ENCODE data around the gene BDKRB2. TPM values are rescaled to one million over a fixed set of nuclear protein-coding genes. Genes with fewer than 3 reads are reported as not detected.

Gene BDKRB2
- 3.2 and 6.5 TPM in 2 replicates for total RNA-seq

DNA sequence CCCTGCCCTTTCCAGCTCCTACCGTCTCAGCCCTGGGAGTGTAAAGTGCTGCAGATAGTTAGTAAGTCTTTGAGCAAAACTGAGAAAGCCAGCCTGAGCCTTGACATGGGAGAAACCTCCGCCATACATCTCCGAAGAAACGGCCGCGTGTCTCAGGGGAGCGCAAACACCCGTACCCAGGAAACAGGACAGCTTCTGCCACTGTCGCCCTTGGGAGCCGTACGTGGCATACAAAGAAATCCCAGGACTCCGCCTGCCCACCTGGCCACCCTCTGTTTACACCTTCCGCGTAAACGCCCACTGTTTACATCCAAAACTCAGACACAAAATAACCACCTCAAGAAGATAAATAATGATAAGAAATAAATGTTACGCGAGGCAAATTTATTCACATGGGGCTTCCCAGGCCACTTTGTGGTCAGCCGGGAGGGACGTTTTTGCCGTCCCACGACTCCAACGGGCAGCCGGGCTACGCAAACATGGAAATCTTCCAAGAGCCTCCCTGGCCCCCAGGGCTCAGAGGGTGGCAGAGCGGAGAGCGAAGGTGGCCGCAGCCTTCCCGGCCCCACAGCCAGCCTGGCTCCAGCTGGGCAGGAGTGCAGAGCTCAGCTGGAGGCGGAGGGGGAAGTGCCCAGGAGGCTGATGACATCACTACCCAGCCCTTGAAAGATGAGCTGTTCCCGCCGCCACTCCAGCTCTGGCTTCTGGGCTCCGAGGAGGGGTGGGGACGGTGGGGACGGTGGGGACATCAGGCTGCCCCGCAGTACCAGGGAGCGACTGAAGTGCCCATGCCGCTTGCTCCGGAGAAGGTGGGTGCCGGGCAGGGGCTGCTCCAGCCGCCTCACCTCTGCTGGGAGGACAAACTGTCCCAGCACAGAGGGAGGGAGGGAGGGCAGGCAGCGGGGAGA lies at the start of gene BDKRB2:
BDKRB2 (plus strand) TSS at position 689 of the 908 bp plus-strand sequence. CDS start 32,269 bp downstream, outside the sequence.
- DNase-seq (ENCODE audit: low read depth) (peak; percentile 74), FAIRE-seq (no peak)
- H3K4me3 ChIP-seq (ENCODE audit: low read depth, low read length): peak within 1 kb of the TSS; percentile 58
- TF ChIP-seq, protein P1, sequence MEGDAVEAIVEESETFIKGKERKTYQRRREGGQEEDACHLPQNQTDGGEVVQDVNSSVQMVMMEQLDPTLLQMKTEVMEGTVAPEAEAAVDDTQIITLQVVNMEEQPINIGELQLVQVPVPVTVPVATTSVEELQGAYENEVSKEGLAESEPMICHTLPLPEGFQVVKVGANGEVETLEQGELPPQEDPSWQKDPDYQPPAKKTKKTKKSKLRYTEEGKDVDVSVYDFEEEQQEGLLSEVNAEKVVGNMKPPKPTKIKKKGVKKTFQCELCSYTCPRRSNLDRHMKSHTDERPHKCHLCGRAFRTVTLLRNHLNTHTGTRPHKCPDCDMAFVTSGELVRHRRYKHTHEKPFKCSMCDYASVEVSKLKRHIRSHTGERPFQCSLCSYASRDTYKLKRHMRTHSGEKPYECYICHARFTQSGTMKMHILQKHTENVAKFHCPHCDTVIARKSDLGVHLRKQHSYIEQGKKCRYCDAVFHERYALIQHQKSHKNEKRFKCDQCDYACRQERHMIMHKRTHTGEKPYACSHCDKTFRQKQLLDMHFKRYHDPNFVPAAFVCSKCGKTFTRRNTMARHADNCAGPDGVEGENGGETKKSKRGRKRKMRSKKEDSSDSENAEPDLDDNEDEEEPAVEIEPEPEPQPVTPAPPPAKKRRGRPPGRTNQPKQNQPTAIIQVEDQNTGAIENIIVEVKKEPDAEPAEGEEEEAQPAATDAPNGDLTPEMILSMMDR (IDR thresholded peaks at IDR 0.05; ENCODE audit: insufficient read depth, low read length, severe bottlenecking): no peak
- H3K27me3 ChIP-seq (ENCODE audit: control insufficient read depth, insufficient read depth, low read length): no peaks in the 10 kb centered on the region
- no peaks in the 10 kb centered on the region for H3K36me3 ChIP-seq (ENCODE audit: control insufficient read depth, insufficient read depth, low read length)

DNA sequence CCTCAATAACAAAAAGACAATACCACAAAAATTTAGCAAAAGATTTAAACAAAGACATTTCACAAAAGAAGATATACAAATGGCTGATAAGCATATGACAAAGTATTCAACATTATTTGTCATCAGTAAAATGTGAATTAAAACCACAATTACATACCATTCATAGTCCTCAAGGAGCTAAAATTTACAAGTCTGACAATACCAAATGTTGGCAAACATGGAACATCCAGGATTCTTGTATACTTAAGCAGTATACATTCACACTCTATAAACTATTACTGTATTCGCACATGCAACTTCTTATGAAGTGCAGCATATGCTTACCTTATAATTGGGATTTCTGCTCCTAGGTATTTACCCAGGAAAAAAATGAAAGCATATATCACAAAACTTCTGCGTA lies 49.7 kb upstream of the BDKRB2 start:
- TF ChIP-seq, protein P1 (IDR thresholded peaks at IDR 0.05; ENCODE audit: insufficient read depth, low read length, severe bottlenecking): no peak
- H3K27me3 ChIP-seq (ENCODE audit: control insufficient read depth, insufficient read depth, low read length): no peaks in the 10 kb centered on the region
- no peak overlapping the region for H3K4me3 ChIP-seq (ENCODE audit: low read depth, low read length)
- DNase-seq (ENCODE audit: low read depth): no peak
- H3K36me3 ChIP-seq (ENCODE audit: control insufficient read depth, insufficient read depth, low read length): no peaks in the 10 kb centered on the region
- FAIRE-seq: no peak

DNA sequence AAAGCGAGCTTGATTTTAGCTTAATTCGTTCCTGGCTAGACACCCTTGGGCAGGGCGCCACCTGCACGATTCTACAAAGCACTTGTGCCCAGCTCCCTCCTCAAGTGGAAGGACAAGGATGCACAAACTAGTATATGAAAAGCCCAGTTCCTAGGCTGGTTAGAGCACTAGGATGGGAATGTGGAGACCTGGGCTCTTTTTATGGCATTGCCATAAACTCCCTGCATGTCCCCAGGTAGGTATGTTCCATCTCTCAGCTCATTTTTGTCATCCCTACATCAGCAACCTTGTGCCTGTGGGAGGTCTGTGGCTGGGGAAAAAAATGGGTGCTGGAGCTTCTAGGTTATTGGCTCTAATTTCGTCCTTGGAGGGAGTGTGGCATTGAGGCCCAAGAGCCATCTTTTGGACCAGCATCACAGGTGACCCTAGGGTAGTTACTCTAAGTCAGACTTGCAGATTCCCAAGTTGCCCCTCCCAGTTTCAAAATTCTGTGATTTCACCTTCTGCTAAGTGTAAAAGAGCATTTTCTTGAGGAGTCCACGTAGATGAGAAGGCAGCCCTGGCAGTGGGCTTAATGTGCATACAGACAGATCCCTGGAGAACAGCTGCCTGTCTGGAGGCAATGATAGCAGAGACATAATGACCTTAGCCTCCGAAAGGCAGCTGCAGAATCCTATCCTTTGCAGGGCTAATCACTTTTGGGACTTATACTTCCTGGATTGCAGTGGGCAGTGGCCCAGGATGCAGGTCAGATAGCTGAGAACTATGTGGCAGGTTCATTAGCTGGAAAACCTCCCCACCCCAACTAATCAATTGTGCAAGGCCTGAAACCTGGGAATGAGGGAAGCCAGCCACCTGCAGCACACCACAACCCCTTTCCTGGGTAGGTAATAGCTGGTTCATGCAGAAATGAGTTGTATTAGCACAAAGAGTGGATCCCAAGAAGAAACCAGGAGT lies 47.6 kb upstream of the BDKRB2 start:
- DNase-seq (ENCODE audit: low read depth) (no peak), FAIRE-seq (no peak)
- no peak overlapping the region for H3K4me3 ChIP-seq (ENCODE audit: low read depth, low read length)
- no peaks in the 10 kb centered on the region for H3K36me3 ChIP-seq (ENCODE audit: control insufficient read depth, insufficient read depth, low read length)
- H3K27me3 ChIP-seq (ENCODE audit: control insufficient read depth, insufficient read depth, low read length): no peaks in the 10 kb centered on the region
- TF ChIP-seq, protein P1 (IDR thresholded peaks at IDR 0.05; ENCODE audit: insufficient read depth, low read length, severe bottlenecking): no peak

DNA sequence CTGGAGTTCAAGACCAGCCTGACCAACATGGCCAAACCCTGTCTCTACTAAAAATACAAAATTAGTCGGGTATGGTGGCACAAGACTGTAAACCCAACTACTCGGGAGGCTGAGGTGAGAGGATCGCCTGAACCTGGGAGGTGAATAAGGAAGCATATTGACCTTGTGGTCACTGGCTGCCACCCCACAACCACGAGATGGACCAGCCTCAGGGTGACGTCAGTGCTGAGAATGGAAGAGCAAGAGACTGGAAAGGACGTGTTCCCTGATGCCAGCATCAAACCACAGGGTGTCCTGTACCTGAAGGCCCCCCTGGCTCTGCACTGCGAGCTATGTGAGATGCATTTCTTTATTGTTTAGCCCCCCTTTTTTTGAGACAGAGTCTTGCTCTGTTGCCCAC lies 45.9 kb upstream of the BDKRB2 start:
- no peaks in the 10 kb centered on the region for H3K36me3 ChIP-seq (ENCODE audit: control insufficient read depth, insufficient read depth, low read length)
- H3K27me3 ChIP-seq (ENCODE audit: control insufficient read depth, insufficient read depth, low read length): no peaks in the 10 kb centered on the region
- TF ChIP-seq, protein P1 (IDR thresholded peaks at IDR 0.05; ENCODE audit: insufficient read depth, low read length, severe bottlenecking): no peak
- FAIRE-seq: no peak
- no peak for DNase-seq (ENCODE audit: low read depth)
- H3K4me3 ChIP-seq (ENCODE audit: low read depth, low read length): no peak overlapping the region

DNA sequence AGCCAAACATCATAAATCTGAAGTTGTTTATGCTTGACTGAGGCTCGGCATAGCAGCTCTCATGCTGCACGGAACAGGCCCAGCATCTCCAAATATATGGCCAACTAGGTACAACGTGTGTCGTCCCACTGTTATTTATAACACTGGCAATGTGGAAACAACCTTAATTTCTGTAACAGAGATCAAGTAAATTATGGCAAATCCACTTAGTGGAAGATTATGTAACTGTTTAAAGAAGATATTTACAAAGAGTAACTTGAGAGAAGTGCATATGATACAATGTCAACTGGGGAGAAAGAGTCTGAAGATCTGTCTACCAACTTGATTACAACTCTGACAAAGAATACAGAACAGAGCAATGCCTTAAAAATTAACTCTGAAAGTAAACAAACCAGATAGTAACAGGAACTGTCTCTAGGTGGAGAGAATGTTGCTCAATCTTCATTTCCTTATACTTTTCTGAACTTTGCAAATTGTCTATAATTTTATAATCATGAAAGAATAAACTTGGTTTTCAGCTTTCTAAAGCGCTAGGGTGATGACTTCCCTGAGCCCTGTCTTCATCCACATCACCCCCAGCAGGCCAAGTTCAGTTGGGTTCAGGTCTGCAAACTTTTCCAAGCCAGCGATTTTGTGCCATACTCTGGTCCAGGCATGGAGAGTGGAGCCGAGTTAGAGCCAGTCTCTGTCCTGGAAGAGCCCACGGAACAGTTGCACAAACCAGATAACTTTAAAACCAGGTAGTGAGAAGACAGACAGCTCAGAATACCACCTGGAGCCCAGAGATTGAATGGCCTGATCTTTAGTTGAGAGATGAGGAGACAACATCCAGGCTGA lies 44.3 kb upstream of the BDKRB2 start:
- DNase-seq (ENCODE audit: low read depth): no peak
- no peak for FAIRE-seq
- TF ChIP-seq, protein P1 (IDR thresholded peaks at IDR 0.05; ENCODE audit: insufficient read depth, low read length, severe bottlenecking): no peak
- H3K27me3 ChIP-seq (ENCODE audit: control insufficient read depth, insufficient read depth, low read length): no peaks in the 10 kb centered on the region
- H3K4me3 ChIP-seq (ENCODE audit: low read depth, low read length): no peak overlapping the region
- H3K36me3 ChIP-seq (ENCODE audit: control insufficient read depth, insufficient read depth, low read length): no peaks in the 10 kb centered on the region
